ENCODE data around the gene ORAI3. TPM values are rescaled to one million over a fixed set of nuclear protein-coding genes. Genes with fewer than 3 reads are reported as not detected.

Gene ORAI3
- total RNA-seq, 2 donors from 2014 or later = 7.4 to 16.8 TPM

DNA sequence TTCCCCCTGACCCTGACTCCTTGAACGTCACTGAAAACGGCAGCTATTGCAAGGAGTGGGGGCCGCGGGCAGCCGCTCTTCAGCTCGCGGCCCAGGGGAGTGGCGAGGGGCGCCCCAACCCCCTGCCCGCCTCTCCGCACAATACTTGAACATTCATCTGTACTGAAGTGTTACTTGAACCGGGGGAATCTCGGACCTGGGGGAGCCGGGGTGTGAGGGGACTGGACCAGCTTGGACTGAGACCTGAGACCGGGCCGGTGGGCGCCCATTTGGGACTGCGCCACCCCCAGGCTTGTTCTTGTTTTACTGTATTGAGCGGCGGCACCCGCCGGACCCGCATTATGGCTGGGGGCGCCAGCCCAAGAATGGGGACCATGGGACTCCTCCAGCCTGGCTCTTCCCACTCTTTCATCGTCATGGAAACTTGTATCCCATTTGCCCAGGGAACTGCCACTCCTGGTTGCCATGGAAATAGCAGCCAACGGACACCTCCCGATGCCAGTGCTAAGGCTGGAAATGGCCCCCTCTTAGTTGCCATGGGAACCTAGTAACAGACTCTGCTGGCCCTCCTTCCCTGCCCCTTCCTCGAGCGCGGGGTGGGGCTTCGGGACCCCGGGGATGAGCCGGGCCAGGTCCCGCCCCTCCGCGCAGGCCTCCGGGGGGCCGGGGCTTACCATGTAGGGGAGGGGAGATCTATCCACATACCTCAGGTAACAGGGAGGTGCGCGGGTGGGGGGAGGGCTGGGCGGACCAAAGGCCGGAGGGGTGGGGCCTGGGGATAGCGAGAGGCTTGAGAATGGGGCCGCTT lies 805 bp upstream of the ORAI3 start:
- ATAC-seq = no peak
- Mint-ChIP-seq H3K4me3 (peak overlapping the region; percentile 86), H3K27ac (no peak overlapping the region)

DNA sequence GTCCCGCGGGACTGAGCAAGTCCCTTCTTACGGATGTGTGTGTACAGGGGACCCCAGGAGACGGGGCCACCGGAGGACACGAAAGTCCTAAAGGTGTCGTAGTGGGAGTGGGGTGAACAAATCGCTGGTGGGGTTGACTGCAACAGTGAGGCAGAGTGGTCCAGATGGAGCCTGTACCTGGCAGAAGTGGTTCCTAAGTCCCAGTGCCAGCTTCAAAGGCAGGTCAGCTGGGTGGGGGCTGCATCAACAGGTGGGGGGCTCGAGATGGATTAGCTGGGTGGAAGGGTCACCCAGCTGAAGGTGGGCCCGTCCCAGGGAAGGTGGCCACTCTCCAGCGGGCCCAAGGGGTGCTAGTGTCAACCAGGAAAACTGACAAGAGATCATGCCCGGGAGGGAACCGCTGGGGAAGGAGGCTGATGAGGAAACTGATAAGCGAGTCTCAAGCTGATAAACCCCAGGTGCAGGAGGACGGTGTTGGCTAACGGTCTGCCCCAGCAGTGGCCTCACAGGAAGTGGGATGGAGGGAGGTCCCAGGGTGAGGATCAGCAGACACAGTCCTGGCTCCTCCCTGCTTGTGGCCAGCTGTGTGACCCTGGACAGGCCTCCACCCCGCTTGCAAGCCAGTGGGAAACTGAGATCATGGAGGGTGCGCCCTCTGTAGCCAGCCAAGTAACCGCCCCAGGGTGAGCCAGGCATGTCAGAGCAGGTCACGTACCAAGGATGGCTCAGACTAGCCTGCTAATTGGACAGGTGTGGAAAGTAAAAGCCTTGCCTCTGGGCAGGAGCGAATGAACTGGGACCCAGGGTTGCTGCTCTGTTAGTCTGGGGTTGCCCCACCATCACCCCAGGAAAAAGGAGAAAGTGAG lies 1.0 kb downstream of the ORAI3 start:
- peak; percentile 73 for DNase-seq (ENCODE audit: low spot score)
- Mint-ChIP-seq H3K9me3 (no peaks in the 10 kb centered on the region), H3K36me3 (no peaks in the 10 kb centered on the region), H3K4me3 (peak overlapping the region; percentile 86), H3K4me1 (ENCODE audit: low read depth in 2 of 2) (peaks cover 11 to 19% of the 10 kb centered on the region in 2 donors), H3K27me3 (no peaks in the 10 kb centered on the region), H3K27ac (peak overlapping the region; percentile 51 to 86)
- ATAC-seq = peak; percentile 64 to 79

More for the DNA sequence above, 805 bp upstream of the ORAI3 start:
- DNase-seq (ENCODE audit: low spot score) = no peak
- Mint-ChIP-seq H3K36me3 (peaks cover 5% of the 10 kb centered on the region), H3K9me3 (no peaks in the 10 kb centered on the region), H3K27me3 (no peaks in the 10 kb centered on the region), H3K4me1 (ENCODE audit: low read depth in 2 of 2) (peaks cover 16 to 28% of the 10 kb centered on the region in 2 donors)

DNA sequence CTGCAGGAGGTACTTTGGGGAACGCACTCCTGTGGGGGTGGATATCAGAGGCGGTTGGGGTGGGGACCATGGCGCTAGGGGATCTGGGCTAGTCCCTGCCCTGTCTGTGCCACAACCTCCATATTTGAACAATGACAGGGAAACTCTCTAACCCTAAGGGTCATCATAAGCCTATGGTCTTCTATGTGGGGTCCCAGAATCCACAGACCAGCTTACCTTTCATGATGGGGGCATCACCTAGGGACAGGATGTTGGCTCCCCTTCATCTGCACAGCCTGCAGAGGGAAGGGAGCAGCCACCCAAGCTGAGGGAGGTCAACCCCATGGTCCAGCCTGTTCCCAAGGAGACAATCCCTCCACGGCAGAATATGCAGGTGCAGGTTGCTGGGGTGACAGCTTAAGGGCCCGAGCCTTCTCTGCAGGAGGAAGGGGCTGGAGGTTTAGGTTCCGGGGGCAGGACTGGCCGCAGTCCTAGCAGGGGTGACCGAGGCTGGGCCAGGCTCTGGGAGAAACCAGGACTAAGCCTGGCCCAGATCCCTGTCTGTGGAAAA lies 1.7 kb downstream of the ORAI3 start:
- Mint-ChIP-seq H3K36me3 (no peaks in the 10 kb centered on the region), H3K4me3 (peak overlapping the region; percentile 86), H3K9me3 (no peaks in the 10 kb centered on the region), H3K27me3 (no peaks in the 10 kb centered on the region), H3K4me1 (ENCODE audit: low read depth in 2 of 2) (peaks cover 11 to 19% of the 10 kb centered on the region in 2 donors), H3K27ac (peak overlapping the region; percentile 51 to 86)
- ATAC-seq (no peak), DNase-seq (ENCODE audit: low spot score) (no peak)

DNA sequence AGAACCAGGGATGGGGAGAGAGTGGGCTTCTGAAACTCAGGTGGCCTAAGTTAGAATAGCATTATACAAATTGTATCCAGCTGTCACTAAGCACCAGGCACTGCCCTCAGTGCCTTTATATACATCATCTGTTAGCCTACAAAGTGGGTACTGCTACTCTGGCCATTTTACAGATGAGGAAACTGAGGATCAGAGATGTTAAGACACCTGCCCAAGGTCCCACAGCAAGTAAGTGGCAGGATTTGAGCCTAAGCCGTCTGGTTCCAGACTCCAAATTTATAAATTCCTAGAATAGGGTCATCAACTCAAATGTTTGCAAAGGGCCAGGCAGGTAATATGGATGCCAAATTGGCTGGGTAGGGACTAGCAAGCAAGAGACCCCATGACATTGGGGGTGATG lies 2.3 kb downstream of the ORAI3 start:
- no peak overlapping the region for H3K27ac Mint-ChIP-seq
- no peaks in the 10 kb centered on the region for H3K36me3 Mint-ChIP-seq
- H3K27me3 Mint-ChIP-seq = no peaks in the 10 kb centered on the region
- no peak overlapping the region for H3K4me3 Mint-ChIP-seq
- peaks cover 13 to 19% of the 10 kb centered on the region in 2 donors for H3K4me1 Mint-ChIP-seq (ENCODE audit: low read depth in 2 of 2)
- ATAC-seq (no peak), DNase-seq (ENCODE audit: low spot score) (no peak)
- H3K9me3 Mint-ChIP-seq = no peaks in the 10 kb centered on the region

DNA sequence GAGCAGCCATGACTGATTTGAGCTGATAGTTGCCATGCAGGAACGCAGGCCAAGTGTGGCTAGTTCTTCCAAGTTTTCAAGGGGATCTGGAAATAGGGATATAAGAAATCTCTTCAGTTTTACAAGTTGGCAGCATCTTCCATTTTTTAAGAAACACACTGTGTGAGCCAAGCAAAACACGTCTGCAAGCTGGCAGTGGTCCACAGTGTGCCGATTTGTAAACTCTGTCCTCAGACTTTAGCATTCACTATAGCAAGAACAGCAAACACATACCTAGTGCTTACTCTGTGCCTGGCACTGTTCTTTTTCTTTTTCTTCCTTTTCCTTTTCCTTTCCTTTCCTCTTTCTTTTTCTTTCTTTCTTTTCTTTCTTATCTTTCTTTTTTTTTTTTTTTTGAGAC lies 2.9 kb downstream of the ORAI3 start:
- no peak for DNase-seq (ENCODE audit: low spot score)
- no peak overlapping the region for H3K27ac Mint-ChIP-seq
- H3K36me3 Mint-ChIP-seq = no peaks in the 10 kb centered on the region
- H3K27me3 Mint-ChIP-seq = no peaks in the 10 kb centered on the region
- no peak overlapping the region for H3K4me3 Mint-ChIP-seq
- peaks cover 18 to 19% of the 10 kb centered on the region in 2 donors for H3K4me1 Mint-ChIP-seq (ENCODE audit: low read depth in 2 of 2)
- H3K9me3 Mint-ChIP-seq = no peaks in the 10 kb centered on the region
- no peak for ATAC-seq

DNA sequence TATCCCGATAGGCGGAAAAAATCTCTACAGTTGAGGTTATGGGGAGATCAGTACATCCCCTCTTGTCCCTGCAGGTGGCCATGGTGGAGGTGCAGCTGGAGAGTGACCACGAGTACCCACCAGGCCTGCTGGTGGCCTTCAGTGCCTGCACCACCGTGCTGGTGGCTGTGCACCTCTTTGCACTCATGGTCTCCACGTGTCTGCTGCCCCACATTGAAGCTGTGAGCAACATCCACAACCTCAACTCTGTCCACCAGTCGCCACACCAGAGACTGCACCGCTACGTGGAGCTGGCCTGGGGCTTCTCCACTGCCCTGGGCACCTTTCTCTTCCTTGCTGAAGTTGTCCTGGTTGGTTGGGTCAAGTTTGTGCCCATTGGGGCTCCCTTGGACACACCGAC lies 4.2 kb downstream of the ORAI3 start:
- Mint-ChIP-seq H3K27me3 (no peaks in the 10 kb centered on the region), H3K27ac (no peak overlapping the region), H3K4me1 (ENCODE audit: low read depth in 2 of 2) (peaks cover 18 to 19% of the 10 kb centered on the region in 2 donors), H3K36me3 (no peaks in the 10 kb centered on the region), H3K4me3 (no peak overlapping the region), H3K9me3 (no peaks in the 10 kb centered on the region)
- ATAC-seq (no peak), DNase-seq (ENCODE audit: low spot score) (no peak)

DNA sequence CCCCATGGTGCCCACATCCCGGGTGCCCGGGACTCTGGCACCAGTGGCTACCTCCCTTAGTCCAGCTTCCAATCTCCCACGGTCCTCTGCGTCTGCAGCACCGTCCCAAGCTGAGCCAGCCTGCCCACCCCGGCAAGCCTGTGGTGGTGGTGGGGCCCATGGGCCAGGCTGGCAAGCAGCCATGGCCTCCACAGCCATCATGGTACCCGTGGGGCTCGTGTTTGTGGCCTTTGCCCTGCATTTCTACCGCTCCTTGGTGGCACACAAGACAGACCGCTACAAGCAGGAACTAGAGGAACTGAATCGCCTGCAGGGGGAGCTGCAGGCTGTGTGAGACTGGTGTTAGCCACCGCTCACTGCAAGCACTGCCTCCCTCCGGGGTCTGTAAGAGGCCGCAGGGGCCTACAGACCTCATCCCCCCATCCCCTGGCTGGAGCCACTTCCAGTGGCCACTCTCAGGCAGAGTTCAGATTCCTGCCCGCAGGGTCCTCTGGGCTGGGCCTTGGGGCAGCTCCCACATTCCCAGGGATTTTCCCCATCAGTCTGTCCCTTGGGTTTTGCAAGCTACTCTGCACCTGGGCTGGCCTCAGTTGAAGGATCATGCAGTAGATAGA lies 4.8 kb downstream of the ORAI3 start:
- DNase-seq (ENCODE audit: low spot score) (no peak), ATAC-seq (no peak)
- H3K4me1 Mint-ChIP-seq (ENCODE audit: low read depth in 2 of 2) = peaks cover 22 to 23% of the 10 kb centered on the region in 2 donors
- no peak overlapping the region for H3K27ac Mint-ChIP-seq
- H3K9me3 Mint-ChIP-seq = no peaks in the 10 kb centered on the region
- H3K27me3 Mint-ChIP-seq = no peaks in the 10 kb centered on the region
- H3K4me3 Mint-ChIP-seq = no peak overlapping the region
- H3K36me3 Mint-ChIP-seq = no peaks in the 10 kb centered on the region

DNA sequence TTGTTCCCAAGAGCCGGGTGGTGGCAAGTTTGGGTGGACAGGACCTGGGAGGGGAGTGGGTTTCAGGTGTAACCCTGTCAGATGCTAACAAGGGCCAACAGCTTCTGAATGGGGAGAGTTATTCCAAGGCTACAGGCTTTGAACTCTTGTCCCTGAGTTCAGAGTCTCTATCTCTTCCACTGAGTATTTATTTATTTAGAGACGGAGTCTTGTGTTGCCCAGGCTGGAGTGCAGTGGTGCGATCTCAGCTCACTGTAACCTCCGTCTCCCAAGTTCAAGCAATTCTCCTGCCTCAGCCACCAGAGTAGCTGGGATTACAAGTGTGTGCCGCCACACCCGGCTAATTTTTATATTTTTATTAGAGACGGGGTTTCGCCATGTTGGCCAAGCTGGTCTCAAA lies 6.1 kb downstream of the ORAI3 start:
- Mint-ChIP-seq H3K36me3 (peaks cover 5% of the 10 kb centered on the region), H3K4me1 (ENCODE audit: low read depth in 2 of 2) (peaks cover 27 to 29% of the 10 kb centered on the region in 2 donors), H3K27me3 (no peaks in the 10 kb centered on the region), H3K4me3 (no peak overlapping the region), H3K9me3 (no peaks in the 10 kb centered on the region), H3K27ac (peak overlapping the region in 1 of 2 donors; percentile 74)
- no peak for DNase-seq (ENCODE audit: low spot score)
- no peak for ATAC-seq

DNA sequence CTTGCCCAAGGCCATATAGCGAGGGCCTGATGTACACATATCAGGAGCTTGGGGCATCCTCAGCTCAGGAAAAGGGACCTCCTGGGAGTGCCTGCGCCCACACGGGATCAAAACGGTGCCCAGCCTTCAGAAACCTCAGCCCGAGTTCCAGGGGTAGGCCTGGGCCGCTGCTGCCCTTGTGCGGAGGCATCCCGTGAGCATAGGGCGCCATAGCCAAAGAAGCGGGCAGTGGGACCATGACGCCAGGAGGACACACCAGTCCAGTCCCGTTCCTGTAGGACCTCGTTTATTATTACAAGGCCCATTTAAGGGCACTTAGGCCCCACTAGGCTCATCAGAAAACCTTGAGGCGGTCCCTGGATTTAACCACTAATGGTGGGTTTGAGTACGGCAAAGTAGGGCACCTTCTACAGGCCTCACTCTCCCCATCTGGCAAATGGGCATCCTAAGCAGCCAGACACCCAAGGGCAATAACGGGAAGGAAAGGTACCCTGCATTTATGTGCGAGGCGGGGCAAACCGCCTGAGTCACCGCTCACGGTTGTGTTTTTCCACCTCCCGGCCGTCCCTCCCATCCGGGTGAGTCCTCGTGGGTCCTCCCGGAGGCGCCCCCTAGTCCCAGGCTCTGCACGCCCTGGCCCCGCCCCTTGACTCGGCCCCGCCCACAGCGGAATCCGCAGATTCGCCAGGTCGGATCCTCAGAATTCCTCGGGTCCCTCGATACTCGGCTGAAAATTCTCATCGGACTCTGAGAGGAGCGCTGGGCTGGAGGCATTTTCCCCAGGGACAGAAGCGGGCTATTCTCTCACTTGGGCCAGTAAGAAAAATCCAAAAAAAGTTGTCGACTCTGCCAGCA lies 8.0 kb downstream of the ORAI3 start:
- H3K27ac Mint-ChIP-seq = peak overlapping the region; percentile 98 to 99
- H3K36me3 Mint-ChIP-seq = peaks cover 18% of the 10 kb centered on the region
- H3K9me3 Mint-ChIP-seq = no peaks in the 10 kb centered on the region
- peaks cover 26 to 31% of the 10 kb centered on the region in 2 donors for H3K4me1 Mint-ChIP-seq (ENCODE audit: low read depth in 2 of 2)
- H3K4me3 Mint-ChIP-seq = peak overlapping the region; percentile 95
- H3K27me3 Mint-ChIP-seq = no peaks in the 10 kb centered on the region
- DNase-seq (ENCODE audit: low spot score) (peak; percentile 93), ATAC-seq (peak; percentile 83 to 87)

DNA sequence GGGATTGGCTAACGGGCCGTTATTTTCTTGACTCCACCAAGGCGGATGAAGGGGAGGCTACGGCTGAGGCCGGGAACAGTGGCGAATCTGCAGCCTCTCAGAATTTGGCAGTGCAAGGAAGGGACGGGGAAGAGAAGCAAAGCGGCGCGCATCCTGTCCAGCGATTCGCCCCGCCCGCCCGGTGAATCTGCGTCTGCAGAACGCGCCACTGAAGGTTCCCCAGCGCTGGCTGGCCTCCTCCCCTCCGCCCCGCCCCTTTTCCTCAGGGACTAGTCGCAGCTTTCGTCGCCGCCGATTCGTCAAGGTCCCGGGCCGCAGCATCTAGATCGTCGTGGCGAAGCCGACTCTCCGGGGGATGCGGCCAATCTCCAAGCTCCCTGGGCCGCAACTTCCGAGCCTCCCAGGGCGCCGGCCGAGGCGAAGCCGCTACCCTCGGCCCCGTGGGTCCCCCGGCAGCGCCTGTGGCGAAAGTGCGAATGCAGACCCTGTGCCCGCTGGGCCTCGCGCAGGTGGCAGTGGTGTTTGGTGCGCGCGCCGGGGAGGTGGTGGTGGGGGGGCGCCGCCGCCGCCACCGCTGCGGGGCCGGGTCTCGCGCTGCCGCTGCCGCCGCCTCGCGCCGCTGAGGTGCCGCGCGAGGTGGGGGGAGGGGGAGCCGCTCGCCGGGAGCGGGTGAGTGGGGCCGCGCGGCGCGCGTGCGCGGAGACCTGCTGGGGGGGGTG lies 8.7 kb downstream of the ORAI3 start, which contains the start of gene SETD1A:
TSS of gene SETD1A (plus strand) at position 299 of the 719 bp plus-strand sequence. CDS start 978 bp downstream, outside the sequence.
- Mint-ChIP-seq H3K4me1 (ENCODE audit: low read depth in 2 of 2) (peaks cover 26 to 31% of the 10 kb centered on the region in 2 donors), H3K27me3 (no peaks in the 10 kb centered on the region), H3K4me3 (peak within 1 kb of the TSS; percentile 95), H3K27ac (peak within 1 kb of the TSS; percentile 98 to 99), H3K9me3 (no peaks in the 10 kb centered on the region), H3K36me3 (peaks cover 18% of the 10 kb centered on the region)
- peak; percentile 98 for DNase-seq (ENCODE audit: low spot score)
- ATAC-seq = peak; percentile 92 to 95

DNA sequence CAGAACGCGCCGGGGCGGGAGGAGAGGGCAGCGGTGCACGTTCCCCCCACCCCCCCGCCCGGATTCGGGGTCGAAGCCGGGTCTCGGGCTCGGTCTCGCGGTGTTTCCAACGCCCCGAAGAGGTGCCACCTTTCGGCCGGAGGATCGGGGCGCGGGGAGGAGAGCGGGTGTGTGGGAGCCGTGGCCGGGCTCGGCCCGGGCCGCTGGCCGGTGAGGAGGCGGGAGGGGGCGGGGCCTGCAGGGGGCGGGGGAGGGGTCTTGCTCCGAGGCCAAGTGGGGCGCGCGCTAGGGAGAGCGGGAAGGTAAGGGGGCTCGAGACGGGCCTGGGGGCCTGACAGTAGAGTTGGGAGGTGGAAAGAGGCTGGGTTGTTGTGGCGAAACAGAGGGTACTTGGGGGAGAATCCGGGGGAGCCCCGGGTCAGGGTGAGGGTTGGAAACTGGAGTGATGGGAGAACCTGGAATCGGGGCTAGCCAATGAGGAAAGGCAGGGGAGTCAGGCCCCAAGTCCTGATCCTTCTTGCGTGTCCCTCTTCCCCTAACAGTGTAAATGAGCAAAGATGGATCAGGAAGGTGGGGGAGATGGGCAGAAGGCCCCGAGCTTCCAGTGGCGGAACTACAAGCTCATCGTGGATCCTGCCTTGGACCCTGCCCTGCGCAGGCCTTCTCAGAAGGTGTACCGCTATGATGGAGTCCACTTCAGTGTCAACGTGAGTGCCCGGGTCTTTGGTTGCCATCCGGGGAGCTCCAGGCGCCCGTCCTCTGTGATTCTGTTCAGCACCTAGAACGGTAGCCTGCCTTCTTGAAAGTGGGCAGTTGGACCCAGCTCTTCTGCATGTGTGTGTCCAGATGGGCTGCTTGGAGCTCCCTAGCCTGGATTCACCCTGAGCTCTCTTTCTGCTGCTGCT lies 9.6 kb downstream of the ORAI3 start:
- ATAC-seq (peak; percentile 41 to 51), DNase-seq (ENCODE audit: low spot score) (no peak)
- Mint-ChIP-seq H3K27me3 (no peaks in the 10 kb centered on the region), H3K36me3 (peaks cover 25% of the 10 kb centered on the region), H3K27ac (peak overlapping the region; percentile 57 to 80), H3K4me1 (ENCODE audit: low read depth in 2 of 2) (peaks cover 26 to 31% of the 10 kb centered on the region in 2 donors), H3K4me3 (peak overlapping the region; percentile 93), H3K9me3 (no peaks in the 10 kb centered on the region)

All from natural killer cell treated with Interleukin-12 subunit alpha and Interleukin-12 subunit beta and Interleukin-15 and Interleukin-18, amount 100 ng/mL, for 72 hours (primary cell).